IMR-90 (cell line): Measurements from ENCODE around the gene SMAD2. TPM values are rescaled to one million over a fixed set of nuclear protein-coding genes. Genes with fewer than 3 reads are reported as not detected.

Experiments used
- ATAC-seq: fragments of 200-7000 bp; cut with Tn5 transposase; 2 replicates; pipeline ENCODE4 v1.9.1; 2020; ENCODE audit warnings: low read depth, mild to moderate bottlenecking, moderate library complexity
- BruUV-seq: library from RNA; stranded (reverse); fragments of 400-500 nt; replicated peaks from 2 replicates; lab custom pipeline; 2021; lab: Mats Ljungman, UMichigan
- CTCF ChIA-PET: fragments of 300-600 bp; formaldehyde crosslinking; extraction: SDS; loops from one replicate; lab custom pipeline; 2021; ENCODE audit warnings: antibody characterized with exemption; lab: Yijun Ruan, JAX
- POLR2A ChIA-PET: fragments of 300-600 bp; sonication (Branson Sonifier 250); formaldehyde crosslinking; loops from one replicate; lab custom pipeline; 2022; ENCODE audit warnings: antibody characterized with exemption; ENCODE audit not compliant: unreplicated experiment; lab: Charles Lee
- DNase-seq: peaks from one replicate; pipeline ENCODE4 v3.0.0; 2013
- H2AFZ ChIP-seq: replicated peaks from 2 replicates; pipeline ENCODE3; 2013; ENCODE audit warnings: low read length, mild to moderate bottlenecking; ENCODE audit not compliant: poor library complexity
- H2AK5ac ChIP-seq: 2 replicates; pipeline ENCODE4 v1.6.1; 2013; ENCODE audit warnings: low read depth, low read length, inconsistent platforms
- H2AK9ac ChIP-seq: replicated peaks from 2 replicates; pipeline ENCODE3; 2013; ENCODE audit warnings: mild to moderate bottlenecking, low read depth, low read length, moderate library complexity; ENCODE audit not compliant: poor library complexity
- H2BK120ac ChIP-seq: 2 replicates; pipeline ENCODE4 v1.6.1; 2013; ENCODE audit warnings: low read depth, low read length, inconsistent platforms
- H2BK15ac ChIP-seq: 3 replicates; pipeline ENCODE4 v1.6.1; 2013; ENCODE audit warnings: low read depth, low read length, inconsistent platforms
- H2BK20ac ChIP-seq: 2 replicates; pipeline ENCODE4 v1.6.1; 2013; ENCODE audit warnings: low read depth, mild to moderate bottlenecking, inconsistent platforms, low read length, moderate library complexity
- H2BK5ac ChIP-seq: 2 replicates; pipeline ENCODE4 v1.6.1; 2013; ENCODE audit warnings: mild to moderate bottlenecking, low read depth, low read length, inconsistent platforms; ENCODE audit not compliant: poor library complexity, severe bottlenecking
- H3K14ac ChIP-seq: replicated peaks from 2 replicates; pipeline ENCODE4 v1.6.1; 2013; ENCODE audit warnings: low read depth, low read length, inconsistent platforms
- H3K18ac ChIP-seq: 2 replicates; pipeline ENCODE4 v1.6.1; 2013; ENCODE audit warnings: low read depth, low read length, control low read depth
- H3K23ac ChIP-seq: 2 replicates; pipeline ENCODE4 v1.6.1; 2013; ENCODE audit warnings: low read depth, low read length, inconsistent platforms
- H3K27ac ChIP-seq: 2 replicates; pipeline ENCODE4 v1.5.1; 2013; ENCODE audit warnings: mild to moderate bottlenecking, control low read depth, low read length; ENCODE audit not compliant: insufficient read depth
- H3K27me3 ChIP-seq: 2 replicates; pipeline ENCODE4 v1.6.1; 2013; ENCODE audit warnings: low read length; ENCODE audit not compliant: control insufficient read depth, insufficient read depth
- H3K36me3 ChIP-seq: 2 replicates; pipeline ENCODE4 v1.6.1; 2013; ENCODE audit warnings: low read length, mixed read lengths; ENCODE audit not compliant: control insufficient read depth, insufficient read depth
- H3K4ac ChIP-seq: 2 replicates; pipeline ENCODE4 v1.6.1; 2013; ENCODE audit warnings: low read depth, low read length, inconsistent platforms
- H3K4me1 ChIP-seq: 2 replicates; pipeline ENCODE4 v1.6.1; 2013; ENCODE audit warnings: low read length, mixed read lengths; ENCODE audit not compliant: control insufficient read depth, insufficient read depth
- H3K4me2 ChIP-seq: 2 replicates; pipeline ENCODE4 v1.6.1; 2013; ENCODE audit warnings: low read depth, mild to moderate bottlenecking, control low read depth, low read length, moderate library complexity
- H3K4me3 ChIP-seq: 2 replicates; pipeline ENCODE4 v1.5.1; 2013; ENCODE audit warnings: low read depth, mild to moderate bottlenecking, control low read depth, low read length, moderate library complexity; ENCODE audit not compliant: insufficient read depth
- H3K56ac ChIP-seq: 2 replicates; pipeline ENCODE4 v1.6.1; 2013; ENCODE audit warnings: low read length, inconsistent platforms; ENCODE audit not compliant: insufficient read depth; ENCODE audit errors: extremely low read depth
- H3K79me1 ChIP-seq, 2 experiments: 2 replicates each; pipeline ENCODE4 v1.6.1; 2013; ENCODE audit warnings: low read length in 2 of 2, inconsistent platforms in 1 of 2, low read depth in 1 of 2
- H3K9ac ChIP-seq: 2 replicates; pipeline ENCODE4 v1.6.1; 2013; ENCODE audit warnings: low read depth, low read length, control low read depth
- H3K9me1 ChIP-seq: 2 replicates; pipeline ENCODE4 v1.6.1; 2013; ENCODE audit warnings: low read length, inconsistent platforms; ENCODE audit not compliant: insufficient read depth
- H3K9me3 ChIP-seq: 2 replicates; pipeline ENCODE4 v1.6.1; 2013; ENCODE audit warnings: low read length; ENCODE audit not compliant: control insufficient read depth, insufficient read depth
- H4K20me1 ChIP-seq: 2 replicates; pipeline ENCODE4 v1.6.1; 2013; ENCODE audit warnings: low read length, inconsistent platforms; ENCODE audit not compliant: insufficient read depth
- H4K5ac ChIP-seq: 2 replicates; pipeline ENCODE4 v1.6.1; 2013; ENCODE audit warnings: mild to moderate bottlenecking, low read depth, low read length, control low read depth
- H4K8ac ChIP-seq, 2 experiments: 2 replicates each; pipeline ENCODE4 v1.6.1; 2013; ENCODE audit warnings: low read depth in 2 of 2, low read length in 2 of 2, control low read depth in 1 of 2, inconsistent platforms in 1 of 2
- H4K91ac ChIP-seq: 2 replicates; pipeline ENCODE4 v1.6.1; 2013; ENCODE audit warnings: low read depth, low read length, inconsistent platforms; ENCODE audit not compliant: insufficient read depth
- BHLHE40 ChIP-seq: fragments of 150-350 bp; IDR thresholded peaks from 2 replicates; pipeline ENCODE4 v1.6.1; 2016; ENCODE audit warnings: mild to moderate bottlenecking, low read depth, low read length
- CHD1 ChIP-seq: IDR thresholded peaks from 2 replicates; pipeline ENCODE4 v1.6.1; 2012; ENCODE audit warnings: low read depth, low read length, improper control_type of control experiment
- CTCF ChIP-seq: conservative IDR thresholded peaks from 2 replicates; pipeline ENCODE4 v1.5.1; 2012; ENCODE audit warnings: mild to moderate bottlenecking, low read depth, low read length, improper control_type of control experiment
- FOS ChIP-seq: fragments of 150-350 bp; IDR thresholded peaks from 2 replicates; pipeline ENCODE4 v1.6.1; 2016; ENCODE audit warnings: low read depth, low read length
- MAFK ChIP-seq: IDR thresholded peaks from 2 replicates; pipeline ENCODE4 v1.6.1; 2012; ENCODE audit warnings: low read depth, low read length, improper control_type of control experiment
- MAZ ChIP-seq: IDR thresholded peaks from 2 replicates; pipeline ENCODE4 v1.6.1; 2012; ENCODE audit warnings: low read depth, mild to moderate bottlenecking, low read length, improper control_type of control experiment, moderate library complexity, borderline replicate concordance
- MXI1 ChIP-seq: IDR thresholded peaks from 2 replicates; pipeline ENCODE4 v1.6.1; 2012; ENCODE audit warnings: low read depth, mild to moderate bottlenecking, low read length, moderate library complexity, borderline replicate concordance
- NFE2L2 ChIP-seq: fragments of 150-350 bp; IDR thresholded peaks from 2 replicates; pipeline ENCODE4 v1.6.1; 2016; ENCODE audit warnings: low read depth, mild to moderate bottlenecking, low read length
- RFX5 ChIP-seq: IDR thresholded peaks from 2 replicates; pipeline ENCODE4 v1.8.0; 2012; ENCODE audit warnings: low read depth, mild to moderate bottlenecking, low read length, moderate library complexity
- WGBS, 2 experiments: methylation state at CpG; one replicate each; pipeline versions ENCODE4 v1.1.5 to v1.1.7; 2013; ENCODE audit warnings: missing lambda C conversion rate in 2 of 2; ENCODE audit not compliant: insufficient read length in 1 of 2; ENCODE audit errors: extremely low coverage in 2 of 2; 5-methylcytosine and 5-hydroxymethylcytosine counted together
- dilution Hi-C: fragments of 300-500 bp; cut with HindIII; formaldehyde crosslinking; loops from one replicate; pipeline ENCODE4 v1.14.3; 2018; ENCODE audit warnings: low sequenced_read_pairs; ENCODE audit not compliant: unreplicated experiment
- in situ Hi-C: fragments of 300-500 bp; cut with MboI; formaldehyde crosslinking; loops from 3 replicates; pipeline ENCODE4 v1.14.3; 2019; ENCODE audit warnings: low sequenced_read_pairs, inconsistent platforms, mixed read lengths
- intact Hi-C: fragments of 100-400 bp; cut with micrococcal nuclease; formaldehyde crosslinking; loops from 2 replicates; pipeline ENCODE4 v1.10.0; 2022
- polyA plus RNA-seq, 3 experiments: library from polyadenylated mRNA; depleted of rRNA; stranded (reverse); fragments of >200 nt; gene quantifications; 2 replicates each; pipeline ENCODE4 v1.2.3, GENCODE V29; 2012; ENCODE audit warnings: low replicate concordance in 1 of 3
- total RNA-seq: library from RNA; depleted of rRNA; stranded (reverse); fragments of >200 nt; gene quantifications from 2 replicates; pipeline ENCODE4 v1.2.3, GENCODE V29; 2012
- TF ChIP-seq, protein P1 (sequence below): fragments of 150-350 bp; IDR thresholded peaks from 2 replicates; pipeline ENCODE4 v1.6.1; 2016; ENCODE audit warnings: low read depth, mild to moderate bottlenecking, low read length, moderate library complexity, borderline replicate concordance
- TF ChIP-seq, protein P2 (sequence below): fragments of 150-350 bp; IDR thresholded peaks from 2 replicates; pipeline ENCODE4 v1.6.1; 2017; ENCODE audit warnings: mild to moderate bottlenecking, antibody characterized with exemption, low read length, low read depth

Gene SMAD2
- total and polyA plus RNA-seq, 2 of the 4 experiments (the other 2 are of a cell fraction): 41.7 to 171 TPM

GRCh38 chr18:47802802-47803201, 127.7 kb downstream of the SMAD2 start:
- no peak overlapping the region for H3K4me2 ChIP-seq
- BruUV-seq: no TSS peak

More at GRCh38 chr18:47802802-47803201, 127.7 kb downstream of the SMAD2 start:
- Histone ChIP-seq H2BK20ac (no peak overlapping the region), H3K4ac (no peak overlapping the region), H2BK15ac (no peak overlapping the region), H2BK120ac (no peak overlapping the region), H4K91ac (no peak overlapping the region), H4K8ac (no peak overlapping the region), H2AK9ac (no peak overlapping the region), H2BK5ac (no peak overlapping the region), H3K27ac (no peak overlapping the region), H2AFZ (no peak overlapping the region), H3K56ac (no peak overlapping the region), H3K4me1 (no peaks in the 10 kb centered on the region), H3K27me3 (peaks cover 18% of the 10 kb centered on the region), H3K4me3 (no peak overlapping the region), H3K9me1 (no peaks in the 10 kb centered on the region), H3K9me3 (no peaks in the 10 kb centered on the region), H3K9ac (no peak overlapping the region), H3K79me1 (no peaks in the 10 kb centered on the region), H2AK5ac (no peak overlapping the region), H4K20me1 (no peaks in the 10 kb centered on the region), H3K23ac (no peak overlapping the region), H3K14ac (no peak overlapping the region), H4K5ac (no peak overlapping the region), H3K36me3 (no peaks in the 10 kb centered on the region), H3K18ac (no peak overlapping the region)
- ATAC-seq (no peak), DNase-seq (no peak)
- intact Hi-C loops (no loop called here), in situ Hi-C loops (no loop called here), dilution Hi-C loops (no loop called here)
- POLR2A ChIA-PET: no interaction called here
- CTCF ChIA-PET: no interaction called here
- WGBS, 2 experiments: 60% methylated on average over 1 of the region's 6 CpGs; no CpG with 5 or more reads in 1 of the 2 experiments
- TF ChIP-seq, protein P1, sequence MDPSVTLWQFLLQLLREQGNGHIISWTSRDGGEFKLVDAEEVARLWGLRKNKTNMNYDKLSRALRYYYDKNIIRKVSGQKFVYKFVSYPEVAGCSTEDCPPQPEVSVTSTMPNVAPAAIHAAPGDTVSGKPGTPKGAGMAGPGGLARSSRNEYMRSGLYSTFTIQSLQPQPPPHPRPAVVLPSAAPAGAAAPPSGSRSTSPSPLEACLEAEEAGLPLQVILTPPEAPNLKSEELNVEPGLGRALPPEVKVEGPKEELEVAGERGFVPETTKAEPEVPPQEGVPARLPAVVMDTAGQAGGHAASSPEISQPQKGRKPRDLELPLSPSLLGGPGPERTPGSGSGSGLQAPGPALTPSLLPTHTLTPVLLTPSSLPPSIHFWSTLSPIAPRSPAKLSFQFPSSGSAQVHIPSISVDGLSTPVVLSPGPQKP: no peak
- TF ChIP-seq MAFK: no peak
- no peak for TF ChIP-seq FOS
- TF ChIP-seq NFE2L2: no peak
- TF ChIP-seq MXI1: no peak
- TF ChIP-seq CTCF: no peak
- TF ChIP-seq, protein P2, sequence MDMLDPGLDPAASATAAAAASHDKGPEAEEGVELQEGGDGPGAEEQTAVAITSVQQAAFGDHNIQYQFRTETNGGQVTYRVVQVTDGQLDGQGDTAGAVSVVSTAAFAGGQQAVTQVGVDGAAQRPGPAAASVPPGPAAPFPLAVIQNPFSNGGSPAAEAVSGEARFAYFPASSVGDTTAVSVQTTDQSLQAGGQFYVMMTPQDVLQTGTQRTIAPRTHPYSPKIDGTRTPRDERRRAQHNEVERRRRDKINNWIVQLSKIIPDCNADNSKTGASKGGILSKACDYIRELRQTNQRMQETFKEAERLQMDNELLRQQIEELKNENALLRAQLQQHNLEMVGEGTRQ: no peak
- TF ChIP-seq CHD1: no peak
- TF ChIP-seq RFX5: no peak
- no peak for TF ChIP-seq MAZ
- TF ChIP-seq BHLHE40: no peak
